BLaER1 (cell line): ENCODE results near the gene ERC2.
A peak's percentile ranks its signal among the peaks of the same experiment; 100 is the strongest.

Experiments used
- H3K27ac ChIP-seq: shearing (Covaris generic); formaldehyde crosslinking; 2 replicates; pipeline ENCODE4 v1.8.1; 2022
- H3K27me3 ChIP-seq: shearing (Covaris generic); formaldehyde crosslinking; 2 replicates; pipeline ENCODE4 v1.8.1; 2022
- H3K36me3 ChIP-seq: shearing (Covaris generic); formaldehyde crosslinking; 2 replicates; pipeline ENCODE4 v1.8.1; 2022
- H3K4me1 ChIP-seq: shearing (Covaris generic); formaldehyde crosslinking; 2 replicates; pipeline ENCODE4 v1.8.1; 2022
- H3K4me2 ChIP-seq: shearing (Covaris generic); formaldehyde crosslinking; 2 replicates; pipeline ENCODE4 v1.8.1; 2022
- H3K4me3 ChIP-seq: shearing (Covaris generic); formaldehyde crosslinking; 2 replicates; pipeline ENCODE4 v1.8.1; 2022
- H3K9ac ChIP-seq: shearing (Covaris generic); formaldehyde crosslinking; 2 replicates; pipeline ENCODE4 v1.8.1; 2022
- H3K9me3 ChIP-seq: shearing (Covaris generic); formaldehyde crosslinking; 2 replicates; pipeline ENCODE4 v1.8.1; 2022
- H4K20me1 ChIP-seq: shearing (Covaris generic); formaldehyde crosslinking; 2 replicates; pipeline ENCODE4 v1.8.1; 2022
- Cebpa-rat ChIP-seq: shearing (Covaris generic); IDR thresholded peaks from 2 replicates; pipeline ENCODE4 v1.8.1; 2022

Gene ERC2

DNA sequence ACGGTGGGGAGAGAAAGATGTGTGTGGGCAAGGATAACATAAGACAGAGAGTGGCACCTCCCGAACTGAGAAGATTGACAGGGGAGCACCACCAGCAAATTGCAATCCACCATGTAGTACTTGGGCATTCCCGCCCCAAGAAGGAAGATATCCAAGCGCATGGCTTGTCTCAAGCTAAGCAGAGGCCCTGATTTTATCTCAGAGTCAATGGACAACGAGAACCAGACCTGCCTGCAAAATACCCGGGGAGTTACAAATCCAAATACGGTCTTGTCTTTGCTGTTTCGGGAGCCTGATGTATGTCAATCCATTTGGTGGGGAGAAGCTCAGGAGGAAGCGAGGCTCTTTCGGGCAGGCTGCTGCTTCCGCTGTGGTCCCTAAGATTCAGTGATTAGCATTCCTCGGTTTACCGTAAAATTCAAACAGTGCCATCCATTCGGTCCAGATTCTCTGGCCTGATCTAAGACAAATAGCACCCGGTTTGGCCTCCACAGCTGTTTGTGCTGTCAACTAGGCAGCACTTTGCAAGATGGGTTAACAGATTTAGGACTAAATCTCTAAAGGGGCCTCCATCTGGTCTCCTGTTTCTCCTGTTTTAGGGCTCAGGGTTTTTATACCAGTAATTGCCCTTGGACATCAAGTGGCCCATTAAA lies 883.4 kb downstream of the ERC2 start:
- no peak overlapping the region for H3K4me2 ChIP-seq
- no peaks in the 10 kb centered on the region for H3K9me3 ChIP-seq
- no peak overlapping the region for H3K9ac ChIP-seq
- 0 out of 2 replicates have a peak, but pooled peaks cover 7% of the 10 kb centered on the region for H3K4me1 ChIP-seq
- no peaks in the 10 kb centered on the region for H3K36me3 ChIP-seq
- no peak for TF ChIP-seq Cebpa-rat
- no peaks in the 10 kb centered on the region for H4K20me1 ChIP-seq
- H3K27ac ChIP-seq, result no peak overlapping the region
- H3K4me3 ChIP-seq, result no peak overlapping the region
- H3K27me3 ChIP-seq, result no peaks in the 10 kb centered on the region

DNA sequence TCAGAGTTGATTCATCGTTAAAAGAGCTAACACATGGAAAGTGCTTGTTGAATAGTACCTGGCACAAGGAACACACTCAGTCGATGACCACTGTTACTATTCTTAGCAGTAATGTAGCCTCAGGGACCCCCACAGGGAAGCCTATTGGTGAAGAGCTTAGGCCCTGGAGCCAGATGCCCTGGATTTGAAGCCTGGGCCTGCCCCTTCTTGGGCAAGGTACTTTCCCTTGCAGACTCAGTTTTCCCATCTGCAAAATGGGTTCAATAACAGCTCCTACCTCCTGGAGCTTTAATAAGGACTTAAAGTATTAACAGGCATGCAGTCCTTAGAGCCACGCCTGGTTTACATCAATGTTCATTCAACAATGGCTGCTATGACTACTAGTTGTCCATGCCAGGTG lies 884.2 kb downstream of the ERC2 start:
- Histone ChIP-seq H3K4me1 (0 out of 2 replicates have a peak, but pooled peaks cover 7% of the 10 kb centered on the region), H4K20me1 (no peaks in the 10 kb centered on the region), H3K4me3 (no peak overlapping the region), H3K36me3 (no peaks in the 10 kb centered on the region), H3K9ac (no peak overlapping the region), H3K27ac (no peak overlapping the region), H3K9me3 (no peaks in the 10 kb centered on the region), H3K4me2 (no peak overlapping the region), H3K27me3 (no peaks in the 10 kb centered on the region)
- no peak for TF ChIP-seq Cebpa-rat

DNA sequence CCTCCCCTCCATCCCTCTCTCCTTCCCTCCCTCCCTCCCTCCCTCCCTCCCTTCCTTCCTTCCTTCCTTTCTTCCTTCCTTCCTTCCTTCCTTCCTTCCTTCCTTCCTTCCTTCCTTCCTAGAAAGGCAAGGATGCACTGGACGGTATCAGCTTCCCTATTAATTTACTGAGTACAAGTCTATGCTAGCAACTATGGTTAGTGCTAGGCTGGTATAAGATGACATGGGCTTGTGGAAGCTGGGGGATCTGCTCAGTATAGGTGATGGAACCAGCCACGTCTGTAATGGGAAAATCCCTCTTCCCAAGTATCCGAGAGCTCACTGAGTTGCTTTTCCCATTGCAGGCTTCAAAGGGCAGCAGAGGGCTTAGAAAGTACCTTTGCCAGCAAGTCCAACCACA lies 884.8 kb downstream of the ERC2 start:
- Histone ChIP-seq H3K9me3 (no peaks in the 10 kb centered on the region), H3K4me1 (0 out of 2 replicates have a peak, but pooled peaks cover 7% of the 10 kb centered on the region), H3K36me3 (no peaks in the 10 kb centered on the region), H3K9ac (no peak overlapping the region), H4K20me1 (no peaks in the 10 kb centered on the region), H3K4me3 (no peak overlapping the region), H3K4me2 (no peak overlapping the region), H3K27me3 (no peaks in the 10 kb centered on the region), H3K27ac (no peak overlapping the region)
- TF ChIP-seq Cebpa-rat, result no peak

DNA sequence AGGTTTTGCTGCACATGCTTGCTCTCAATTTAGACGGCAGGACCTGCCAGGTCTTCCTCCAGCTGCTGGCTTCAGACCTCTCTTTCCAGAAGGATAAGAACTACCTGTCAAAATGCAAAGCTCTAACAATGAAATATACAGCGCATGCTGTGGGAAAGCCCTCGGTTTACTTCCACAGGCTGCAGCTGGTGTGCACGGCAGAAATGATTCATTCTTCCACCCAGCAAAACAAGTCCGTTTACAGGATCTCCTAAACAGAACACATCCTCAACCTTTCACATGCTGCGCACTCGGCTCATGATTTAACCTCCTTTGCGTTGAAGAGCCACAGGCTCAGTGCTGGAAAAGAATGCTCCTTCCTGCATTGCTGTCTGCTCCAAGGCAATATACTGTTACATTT lies 888.8 kb downstream of the ERC2 start:
- Histone ChIP-seq H3K27me3 (no peaks in the 10 kb centered on the region), H4K20me1 (no peaks in the 10 kb centered on the region), H3K36me3 (no peaks in the 10 kb centered on the region), H3K4me1 (no peaks in the 10 kb centered on the region), H3K27ac (no peak overlapping the region), H3K9me3 (no peaks in the 10 kb centered on the region), H3K9ac (no peak overlapping the region), H3K4me3 (no peak overlapping the region), H3K4me2 (no peak overlapping the region)
- no peak for TF ChIP-seq Cebpa-rat

DNA sequence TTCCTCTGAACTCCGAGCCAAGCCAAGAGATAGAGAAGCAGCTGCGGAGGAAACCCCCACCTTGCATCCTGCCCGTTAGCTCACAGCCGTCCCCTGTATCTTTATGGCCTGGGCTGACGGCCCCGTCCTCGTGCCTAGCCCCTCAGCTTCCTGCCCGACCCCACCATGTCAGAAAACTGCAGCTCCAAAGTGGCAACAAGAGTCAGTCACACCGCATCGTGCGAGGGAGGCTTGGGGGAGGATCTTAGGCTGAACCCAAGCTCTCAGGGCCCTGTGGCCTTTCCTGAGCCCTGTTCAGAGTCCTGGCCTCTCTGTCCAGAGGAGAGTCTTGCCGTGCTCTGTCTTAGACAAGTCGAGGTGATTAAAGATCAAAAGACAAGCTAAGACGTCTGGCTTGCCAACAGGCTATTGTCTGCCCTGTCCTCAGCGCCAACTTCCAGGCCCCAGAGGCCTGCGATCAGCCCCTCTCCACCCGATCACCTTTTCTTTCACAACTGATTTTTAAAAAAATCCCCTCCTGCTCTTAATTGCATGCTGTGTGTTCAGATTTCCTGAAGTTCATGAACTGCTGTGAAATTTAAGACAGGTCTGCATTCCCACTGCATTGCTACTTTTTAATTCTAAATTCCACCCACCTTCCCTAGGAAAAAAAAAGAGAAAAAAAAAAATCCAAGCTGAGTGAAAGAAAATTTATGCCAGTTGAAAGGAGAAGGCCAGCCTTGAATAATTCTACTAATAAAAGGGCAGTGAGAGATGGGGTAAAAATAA lies 891.5 kb downstream of the ERC2 start:
- no peak overlapping the region for H3K4me3 ChIP-seq

DNA sequence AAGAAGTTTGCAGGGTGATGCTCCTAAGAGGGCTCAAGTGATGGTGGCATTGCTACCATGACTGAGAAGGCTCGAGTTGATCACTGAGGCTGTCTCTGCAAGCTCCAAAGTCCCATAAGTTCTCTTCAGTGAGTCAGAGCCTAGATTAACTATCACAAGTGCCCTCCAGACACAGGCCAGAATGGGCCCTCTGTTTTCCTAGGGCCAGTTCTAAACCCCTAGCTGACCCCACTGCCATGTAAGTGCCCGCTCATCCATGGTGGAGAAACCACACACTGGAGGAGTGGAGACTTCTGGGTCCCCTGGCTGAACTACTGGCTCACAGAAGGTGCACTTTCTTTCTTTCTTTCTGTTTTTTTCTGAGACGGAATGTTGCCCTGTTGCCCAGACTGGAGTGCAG lies 893.6 kb downstream of the ERC2 start:
- no peak overlapping the region for H3K4me2 ChIP-seq
- peaks cover 14% of the 10 kb centered on the region for H3K4me1 ChIP-seq
- H3K4me3 ChIP-seq, result no peak overlapping the region

More for the DNA sequence above, 891.5 kb downstream of the ERC2 start:
- Histone ChIP-seq H3K4me2 (no peak overlapping the region), H3K4me1 (peaks cover 4% of the 10 kb centered on the region), H4K20me1 (no peaks in the 10 kb centered on the region), H3K9me3 (no peaks in the 10 kb centered on the region), H3K9ac (no peak overlapping the region), H3K27ac (no peak overlapping the region), H3K27me3 (no peaks in the 10 kb centered on the region), H3K36me3 (no peaks in the 10 kb centered on the region)
- TF ChIP-seq Cebpa-rat, result no peak

DNA sequence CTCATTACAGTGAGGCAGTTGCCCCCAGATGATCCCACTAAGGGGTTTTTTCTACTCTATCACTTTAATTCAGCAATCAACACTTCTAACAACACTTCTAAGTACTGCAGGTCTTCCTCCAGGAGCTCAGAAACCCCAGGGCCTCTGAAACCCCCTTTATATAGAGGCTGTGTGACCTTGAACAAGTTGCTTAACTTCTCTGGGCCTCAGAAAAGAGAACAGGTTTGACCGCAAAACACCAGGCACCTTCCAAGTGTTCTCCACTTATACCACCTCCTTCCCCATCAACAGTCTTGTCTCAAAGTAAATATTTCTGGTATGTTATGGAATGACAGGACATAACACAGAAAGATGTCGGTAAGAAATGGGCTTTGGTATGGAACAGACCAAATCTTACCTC lies 895.5 kb downstream of the ERC2 start:
- peaks cover 20% of the 10 kb centered on the region for H3K4me1 ChIP-seq
- H3K9ac ChIP-seq, result no peak overlapping the region
- no peak overlapping the region for H3K4me3 ChIP-seq
- H3K9me3 ChIP-seq, result no peaks in the 10 kb centered on the region
- H3K4me2 ChIP-seq, result no peak overlapping the region
- H3K27ac ChIP-seq, result no peak overlapping the region
- H3K36me3 ChIP-seq, result no peaks in the 10 kb centered on the region
- no peaks in the 10 kb centered on the region for H4K20me1 ChIP-seq
- H3K27me3 ChIP-seq, result no peaks in the 10 kb centered on the region
- TF ChIP-seq Cebpa-rat, result no peak

More for the DNA sequence above, 893.6 kb downstream of the ERC2 start:
- no peak overlapping the region for H3K9ac ChIP-seq
- no peak for TF ChIP-seq Cebpa-rat
- no peaks in the 10 kb centered on the region for H3K36me3 ChIP-seq
- no peaks in the 10 kb centered on the region for H3K27me3 ChIP-seq
- H3K9me3 ChIP-seq, result no peaks in the 10 kb centered on the region
- H4K20me1 ChIP-seq, result no peaks in the 10 kb centered on the region
- H3K27ac ChIP-seq, result no peak overlapping the region

DNA sequence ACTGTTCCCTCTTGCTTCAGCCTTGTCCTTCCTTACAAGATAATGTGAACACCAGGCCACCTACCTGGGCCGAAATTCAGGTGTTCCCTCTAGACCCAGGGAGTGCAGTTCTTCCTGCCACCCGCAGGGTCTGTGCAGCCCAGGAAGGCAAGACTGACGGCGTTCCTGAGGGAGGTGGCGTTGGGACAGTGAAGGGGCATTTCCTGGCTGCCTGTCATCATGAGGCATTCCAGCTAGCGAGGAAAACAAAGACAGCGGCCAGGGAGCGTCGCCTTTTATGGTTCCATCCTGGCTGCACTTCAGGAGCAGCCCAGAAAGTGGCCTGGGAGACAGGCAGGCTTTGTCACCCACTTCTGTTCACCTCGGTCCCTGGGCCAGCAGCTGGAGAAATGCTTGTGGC lies 896.4 kb downstream of the ERC2 start:
- TF ChIP-seq Cebpa-rat, result no peak
- H3K27ac ChIP-seq, result no peak overlapping the region

DNA sequence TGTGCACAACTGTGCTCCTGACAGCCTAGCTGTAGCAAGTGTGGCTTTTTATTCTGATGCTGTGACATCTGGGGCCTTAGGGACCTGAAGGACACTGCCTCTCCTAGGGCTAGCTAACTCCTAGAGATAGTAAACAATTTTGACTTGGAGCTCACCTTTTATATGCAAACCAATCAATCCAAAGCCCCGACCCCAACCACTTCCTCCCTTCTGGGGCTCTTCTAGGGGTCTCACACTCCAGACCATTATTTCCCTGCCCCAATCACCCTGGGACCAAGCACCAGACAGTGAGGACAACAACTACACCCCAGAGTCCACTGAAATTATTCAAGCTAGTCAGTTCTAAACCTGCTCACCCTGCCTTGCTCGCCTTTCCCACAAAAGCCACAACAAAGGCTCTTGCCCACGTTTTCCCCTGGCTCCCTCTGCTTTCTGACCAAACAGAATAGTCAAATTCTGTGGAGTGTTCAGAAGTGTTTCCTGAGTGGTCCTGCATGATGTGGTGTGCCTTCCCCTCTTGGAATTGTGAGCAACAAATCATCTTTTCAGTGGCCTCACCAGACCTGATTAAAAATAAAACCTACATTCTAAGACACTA lies 897.0 kb downstream of the ERC2 start:
- H3K9ac ChIP-seq, result no peak overlapping the region
- no peak overlapping the region for H3K4me3 ChIP-seq
- H3K36me3 ChIP-seq, result no peaks in the 10 kb centered on the region
- H4K20me1 ChIP-seq, result no peaks in the 10 kb centered on the region
- H3K9me3 ChIP-seq, result no peaks in the 10 kb centered on the region
- no peak for TF ChIP-seq Cebpa-rat
- peak overlapping the region; percentile 39 for H3K4me2 ChIP-seq
- no peaks in the 10 kb centered on the region for H3K27me3 ChIP-seq
- peaks cover 25% of the 10 kb centered on the region for H3K4me1 ChIP-seq
- H3K27ac ChIP-seq, result no peak overlapping the region

More for the DNA sequence above, 896.4 kb downstream of the ERC2 start:
- Histone ChIP-seq H3K36me3 (no peaks in the 10 kb centered on the region), H3K9ac (no peak overlapping the region), H4K20me1 (no peaks in the 10 kb centered on the region), H3K4me3 (no peak overlapping the region), H3K4me2 (peak overlapping the region; percentile 39), H3K27me3 (no peaks in the 10 kb centered on the region), H3K9me3 (no peaks in the 10 kb centered on the region), H3K4me1 (peaks cover 25% of the 10 kb centered on the region)

DNA sequence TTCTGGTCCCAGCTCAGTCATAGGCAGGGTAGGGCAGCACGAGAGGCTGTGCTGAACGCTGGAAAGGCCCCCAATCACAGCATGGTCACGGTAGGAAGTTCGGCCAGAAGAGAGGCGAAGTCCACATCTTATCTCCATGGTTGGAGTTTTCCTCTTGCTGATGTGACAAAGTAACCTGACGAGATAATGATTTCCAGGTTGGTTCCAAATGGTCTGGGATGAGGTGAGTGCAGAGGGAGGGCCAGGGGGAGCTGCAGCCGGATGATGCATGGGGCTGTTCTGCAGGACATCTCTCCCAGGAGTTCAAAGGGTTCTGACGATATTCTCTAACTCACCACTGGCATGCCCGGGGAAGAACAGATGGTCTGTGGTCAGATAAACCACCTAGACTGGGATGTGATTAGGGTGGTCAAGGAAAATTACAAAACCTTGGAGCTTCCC lies 898.0 kb downstream of the ERC2 start:
- no peak for TF ChIP-seq Cebpa-rat
- no peak overlapping the region for H3K4me2 ChIP-seq
- no peak overlapping the region for H3K27ac ChIP-seq
- H3K9ac ChIP-seq, result no peak overlapping the region
- no peaks in the 10 kb centered on the region for H3K9me3 ChIP-seq
- H4K20me1 ChIP-seq, result no peaks in the 10 kb centered on the region
- H3K4me1 ChIP-seq, result peaks cover 25% of the 10 kb centered on the region
- H3K27me3 ChIP-seq, result no peaks in the 10 kb centered on the region
- H3K4me3 ChIP-seq, result no peak overlapping the region
- H3K36me3 ChIP-seq, result no peaks in the 10 kb centered on the region
